H1 (cell line): Measurements from ENCODE around the gene DTX2.
"Not testable (repeated sequence)": the region's sequence is repeated elsewhere in the genome, so short reads cannot be mapped to it uniquely, and the experiment has no call there.

Experiments used
- CBX8 ChIP-seq: fragments of 300-800, 300-1000 bp; sonication (generic); IDR thresholded peaks from 2 replicates; pipeline ENCODE4 v1.7.1; 2016; ENCODE audit warnings: low read depth, low read length, borderline replicate concordance
- CHD2 ChIP-seq: IDR thresholded peaks from 2 replicates; pipeline ENCODE4 v1.6.1; 2012; ENCODE audit warnings: low read length, improper control_type of control experiment
- EP300 ChIP-seq, 2 experiments: IDR thresholded peaks; 1 replicate in 1 of 2; 2 replicates in 1 of 2; pipeline ENCODE4 v1.6.1; 2011 to 2012; ENCODE audit warnings: low read depth in 2 of 2, low read length in 2 of 2, mild to moderate bottlenecking in 2 of 2, borderline replicate concordance in 1 of 2, inconsistent platforms in 1 of 2, moderate library complexity in 1 of 2
- JUN ChIP-seq: IDR thresholded peaks from 2 replicates; pipeline ENCODE4 v1.6.1; 2011; ENCODE audit warnings: low read depth, mild to moderate bottlenecking, improper control_type of control experiment, low read length
- KDM4A ChIP-seq: IDR thresholded peaks from one replicate; pipeline ENCODE4 v1.7.1; 2012; ENCODE audit warnings: low read depth, mild to moderate bottlenecking, moderate library complexity, low read length, inconsistent platforms; ENCODE audit not compliant: severe bottlenecking
- POLR2A ChIP-seq, 2 experiments: IDR thresholded peaks; 1 replicate in 1 of 2; 2 replicates in 1 of 2; pipeline ENCODE4 v1.6.1; 2011; ENCODE audit warnings: low read depth in 2 of 2, low read length in 2 of 2, mild to moderate bottlenecking in 2 of 2; ENCODE audit errors: control extremely low read depth in 1 of 2
- POLR2AphosphoS5 ChIP-seq: IDR thresholded peaks from 2 replicates; pipeline ENCODE4 v1.6.1; 2011; ENCODE audit warnings: low read depth, low read length
- RAD21 ChIP-seq, 2 experiments: IDR thresholded peaks in 1 of 2; conservative IDR thresholded peaks in 1 of 2; 2 replicates each; pipeline ENCODE4 v1.6.1; 2011; ENCODE audit warnings: low read depth in 2 of 2, low read length in 2 of 2, improper control_type of control experiment in 1 of 2, inconsistent platforms in 1 of 2, mild to moderate bottlenecking in 1 of 2, moderate library complexity in 1 of 2
- SP1 ChIP-seq: IDR thresholded peaks from 2 replicates; pipeline ENCODE4 v1.6.1; 2011; ENCODE audit warnings: low read depth, low read length
- SUZ12 ChIP-seq: fragments of 200-600 bp; sonication (generic); IDR thresholded peaks from 2 replicates; pipeline ENCODE4 v1.6.1; 2012; ENCODE audit warnings: mild to moderate bottlenecking, inconsistent platforms, low read length, moderate library complexity, mixed read lengths
- YY1 ChIP-seq: IDR thresholded peaks from 2 replicates; pipeline ENCODE4 v1.6.1; 2011; ENCODE audit warnings: low read depth, mild to moderate bottlenecking, low read length
- TF ChIP-seq, protein P1 (sequence below), 3 experiments: IDR thresholded peaks; 1 replicate in 2 of 3; 2 replicates in 1 of 3; pipeline versions ENCODE4 v1.5.1 to v1.6.1; 2011; ENCODE audit warnings: low read length in 3 of 3, mild to moderate bottlenecking in 3 of 3, inconsistent platforms in 2 of 3, low read depth in 1 of 3, moderate library complexity in 1 of 3; ENCODE audit not compliant: insufficient read depth in 1 of 3; ENCODE audit errors: control extremely low read depth in 1 of 3
- TF ChIP-seq, protein P2 (sequence below): IDR thresholded peaks from 2 replicates; pipeline ENCODE4 v1.6.1; 2011; ENCODE audit warnings: low read depth, mild to moderate bottlenecking, low read length; ENCODE audit not compliant: insufficient read depth

DNA sequence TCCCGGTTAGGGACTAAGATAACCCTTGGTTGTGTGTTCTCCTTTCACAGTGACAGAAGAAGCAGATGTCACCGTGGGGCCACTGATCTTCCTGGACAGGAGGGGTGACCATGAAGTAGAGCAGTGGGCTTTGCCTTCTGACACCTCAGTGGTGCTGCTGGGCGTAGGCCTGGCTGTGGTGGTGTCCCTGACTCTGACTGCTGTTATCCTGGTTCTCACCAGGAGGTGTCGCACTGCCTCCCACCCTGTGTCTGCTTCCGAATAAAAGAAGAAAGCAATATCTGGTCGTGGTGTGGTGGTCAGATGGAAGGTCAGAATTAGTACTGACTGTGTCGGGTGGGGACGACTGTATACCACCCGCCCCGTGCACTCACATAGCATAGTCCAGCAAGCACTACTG lies 19.7 kb upstream of the DTX2 start:
- TF ChIP-seq SUZ12; RAD21 (IDR thresholded peaks at IDR 0.05 in 1 of 2, conservative IDR thresholded peaks at IDR 0.05 in 1 of 2; ENCODE audit: low read depth in 2 of 2, low read length in 2 of 2); POLR2AphosphoS5; POLR2A (IDR thresholded peaks at IDR 0.05; ENCODE audit: control extremely low read depth in 1 of 2, low read depth in 2 of 2, low read length in 2 of 2); CBX8; SP1; JUN; EP300 (IDR thresholded peaks at IDR 0.05; ENCODE audit: borderline replicate concordance in 1 of 2, low read depth in 2 of 2, low read length in 2 of 2); YY1; KDM4A; CHD2: not testable (repeated sequence)
- TF ChIP-seq, protein P1, sequence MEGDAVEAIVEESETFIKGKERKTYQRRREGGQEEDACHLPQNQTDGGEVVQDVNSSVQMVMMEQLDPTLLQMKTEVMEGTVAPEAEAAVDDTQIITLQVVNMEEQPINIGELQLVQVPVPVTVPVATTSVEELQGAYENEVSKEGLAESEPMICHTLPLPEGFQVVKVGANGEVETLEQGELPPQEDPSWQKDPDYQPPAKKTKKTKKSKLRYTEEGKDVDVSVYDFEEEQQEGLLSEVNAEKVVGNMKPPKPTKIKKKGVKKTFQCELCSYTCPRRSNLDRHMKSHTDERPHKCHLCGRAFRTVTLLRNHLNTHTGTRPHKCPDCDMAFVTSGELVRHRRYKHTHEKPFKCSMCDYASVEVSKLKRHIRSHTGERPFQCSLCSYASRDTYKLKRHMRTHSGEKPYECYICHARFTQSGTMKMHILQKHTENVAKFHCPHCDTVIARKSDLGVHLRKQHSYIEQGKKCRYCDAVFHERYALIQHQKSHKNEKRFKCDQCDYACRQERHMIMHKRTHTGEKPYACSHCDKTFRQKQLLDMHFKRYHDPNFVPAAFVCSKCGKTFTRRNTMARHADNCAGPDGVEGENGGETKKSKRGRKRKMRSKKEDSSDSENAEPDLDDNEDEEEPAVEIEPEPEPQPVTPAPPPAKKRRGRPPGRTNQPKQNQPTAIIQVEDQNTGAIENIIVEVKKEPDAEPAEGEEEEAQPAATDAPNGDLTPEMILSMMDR (IDR thresholded peaks at IDR 0.05; ENCODE audit: control extremely low read depth in 1 of 3, insufficient read depth in 1 of 3, low read depth in 1 of 3, low read length in 3 of 3) = not testable (repeated sequence)
- TF ChIP-seq, protein P2, sequence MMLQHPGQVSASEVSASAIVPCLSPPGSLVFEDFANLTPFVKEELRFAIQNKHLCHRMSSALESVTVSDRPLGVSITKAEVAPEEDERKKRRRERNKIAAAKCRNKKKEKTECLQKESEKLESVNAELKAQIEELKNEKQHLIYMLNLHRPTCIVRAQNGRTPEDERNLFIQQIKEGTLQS = not testable (repeated sequence)
